Measurements from ENCODE around the gene NPHP3.

DNA sequence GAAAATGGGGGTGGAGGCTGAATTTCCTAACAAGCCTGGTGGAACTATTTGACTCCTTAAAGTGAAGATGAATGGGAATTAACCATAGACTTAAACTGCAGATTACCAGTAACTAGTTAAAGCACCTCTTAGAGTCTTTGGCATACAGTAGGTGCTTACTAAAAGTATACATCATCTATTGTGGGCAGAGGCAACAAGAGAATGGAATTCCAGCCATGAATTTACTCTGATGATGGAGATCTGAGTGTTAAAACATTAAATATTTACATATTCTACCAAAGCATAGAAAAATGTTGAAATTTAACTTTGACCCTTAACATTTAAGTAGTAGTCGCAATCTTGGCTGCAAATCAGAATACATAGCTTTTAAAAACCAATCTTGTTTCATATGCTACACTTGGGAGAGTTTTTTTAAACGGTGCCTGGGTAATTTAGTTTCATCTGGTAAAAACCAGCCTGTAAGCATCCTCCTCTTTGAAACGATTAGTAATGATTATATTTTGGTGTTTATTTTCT is 56.9 kb downstream of the NPHP3 start:
- TF ChIP-seq CTCF (IDR thresholded peaks at IDR 0.05), result no peak
- no peak for TF ChIP-seq POLR2A (IDR thresholded peaks at IDR 0.05)
- TF ChIP-seq EP300 (IDR thresholded peaks at IDR 0.05), result no peak
